SJSA1 (cell line): Measurements from ENCODE around the gene RASSF3. TPM values are rescaled to one million over a fixed set of nuclear protein-coding genes. Genes with fewer than 3 reads are reported as not detected.

ENCODE experiments used
- DNase-seq, 2 experiments: peaks; one replicate each; pipeline ENCODE4 v3.0.0-alpha.2; 2015 to 2020; ENCODE audit warnings: low spot score in 2 of 2, low read depth in 1 of 2
- H3K27ac ChIP-seq: fragments of 250-450 bp; sonication (Bioruptor Pico); 2 replicates; pipeline ENCODE4 v1.5.1; 2020; ENCODE audit warnings: mild to moderate bottlenecking, moderate library complexity
- H3K27me3 ChIP-seq: fragments of 250-450 bp; sonication (Bioruptor Pico); replicated peaks from 2 replicates; pipeline ENCODE4 v1.5.1; 2020; ENCODE audit warnings: mild to moderate bottlenecking, moderate library complexity
- H3K36me3 ChIP-seq: fragments of 250-450 bp; sonication (Bioruptor Pico); 2 replicates; pipeline ENCODE4 v1.5.1; 2020; ENCODE audit warnings: mild to moderate bottlenecking
- H3K4me1 ChIP-seq: fragments of 250-450 bp; sonication (Bioruptor Pico); replicated peaks from 2 replicates; pipeline ENCODE4 v1.6.1; 2021; ENCODE audit warnings: mild to moderate bottlenecking
- H3K4me3 ChIP-seq: fragments of 250-450 bp; sonication (Bioruptor Pico); 2 replicates; pipeline ENCODE4 v1.5.1; 2020; ENCODE audit warnings: mild to moderate bottlenecking
- H3K9me3 ChIP-seq: fragments of 250-450 bp; sonication (Bioruptor Pico); replicated peaks from 2 replicates; pipeline ENCODE4 v1.5.1; 2020; ENCODE audit warnings: mild to moderate bottlenecking
- total RNA-seq: library from RNA; depleted of rRNA; stranded (reverse); fragments of >200 nt; shearing (Covaris generic); gene quantifications from 2 replicates; pipeline ENCODE4 v1.2.3, GENCODE V29; 2014

RASSF3 gene
- total RNA-seq, 1 experiment from 2014 or later: 13.7 TPM

DNA sequence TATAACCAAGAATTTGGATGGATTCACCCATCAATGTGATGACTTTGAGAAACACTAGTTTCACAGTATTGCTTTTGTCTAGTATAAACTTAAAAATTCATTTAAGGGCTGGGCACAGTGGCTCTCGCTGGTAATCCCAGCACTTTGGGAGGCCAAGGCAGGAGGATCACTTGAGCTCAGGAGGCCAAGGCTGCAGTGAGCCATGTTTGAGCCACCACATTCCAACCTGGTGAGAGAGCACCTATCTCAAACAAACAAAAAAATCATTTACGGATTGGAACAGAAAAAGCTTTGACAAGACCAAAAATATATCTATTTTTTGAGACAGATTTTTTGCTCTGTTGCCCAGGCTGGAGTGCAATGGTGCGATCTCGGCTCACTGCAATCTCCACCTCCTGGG lies 121.4 kb downstream of the RASSF3 start:
- H3K27ac ChIP-seq: no peak overlapping the region
- peaks cover 10% of the 10 kb centered on the region for H3K36me3 ChIP-seq
- H3K9me3 ChIP-seq: no peaks in the 10 kb centered on the region
- H3K4me1 ChIP-seq: no peaks in the 10 kb centered on the region
- no peaks in the 10 kb centered on the region for H3K27me3 ChIP-seq
- no peak for DNase-seq
- H3K4me3 ChIP-seq: no peak overlapping the region

DNA sequence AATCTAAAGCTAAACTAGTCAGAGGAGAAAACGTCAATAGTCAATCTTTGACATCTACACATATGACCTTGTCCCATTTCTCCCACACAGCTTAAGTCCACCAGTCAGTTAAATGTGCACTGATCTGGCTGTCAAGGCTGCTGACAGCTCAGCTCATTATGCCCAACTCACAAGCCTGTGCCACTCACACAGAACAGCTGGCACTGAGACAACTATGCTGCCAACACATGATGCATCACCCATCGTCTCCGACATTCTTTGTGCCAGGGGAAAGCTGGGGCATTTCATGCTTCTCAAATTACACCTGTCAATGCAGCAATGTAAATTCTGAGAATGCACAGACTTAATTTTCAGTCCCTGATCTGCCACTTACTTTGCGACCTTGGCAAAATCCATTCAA lies 123.6 kb downstream of the RASSF3 start:
- no peak overlapping the region for H3K27ac ChIP-seq
- H3K4me1 ChIP-seq: no peaks in the 10 kb centered on the region
- no peaks in the 10 kb centered on the region for H3K27me3 ChIP-seq
- H3K36me3 ChIP-seq: peaks cover 23% of the 10 kb centered on the region
- H3K9me3 ChIP-seq: no peaks in the 10 kb centered on the region
- DNase-seq: no peak
- H3K4me3 ChIP-seq: no peak overlapping the region

DNA sequence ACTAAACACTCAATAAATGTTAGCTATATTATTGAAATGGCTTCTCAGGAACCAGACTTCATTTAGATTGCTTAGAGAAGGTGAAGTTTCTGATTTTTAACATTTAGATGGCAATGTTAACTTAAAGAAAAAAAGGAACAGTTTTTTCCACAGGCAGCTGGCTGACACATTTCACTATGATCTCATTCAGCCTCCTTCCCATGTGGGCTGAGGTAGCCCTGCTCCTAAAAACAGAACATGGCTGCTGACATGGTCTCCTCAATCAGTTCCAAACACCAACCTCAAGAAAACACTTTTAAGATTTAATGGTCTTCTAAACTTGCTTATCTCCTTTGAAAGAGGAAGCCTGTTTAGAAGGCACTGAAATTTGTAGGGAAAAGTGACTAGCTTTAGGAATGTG lies 125.1 kb downstream of the RASSF3 start:
- H3K36me3 ChIP-seq: peaks cover 35% of the 10 kb centered on the region
- no peak overlapping the region for H3K27ac ChIP-seq
- no peak for DNase-seq

DNA sequence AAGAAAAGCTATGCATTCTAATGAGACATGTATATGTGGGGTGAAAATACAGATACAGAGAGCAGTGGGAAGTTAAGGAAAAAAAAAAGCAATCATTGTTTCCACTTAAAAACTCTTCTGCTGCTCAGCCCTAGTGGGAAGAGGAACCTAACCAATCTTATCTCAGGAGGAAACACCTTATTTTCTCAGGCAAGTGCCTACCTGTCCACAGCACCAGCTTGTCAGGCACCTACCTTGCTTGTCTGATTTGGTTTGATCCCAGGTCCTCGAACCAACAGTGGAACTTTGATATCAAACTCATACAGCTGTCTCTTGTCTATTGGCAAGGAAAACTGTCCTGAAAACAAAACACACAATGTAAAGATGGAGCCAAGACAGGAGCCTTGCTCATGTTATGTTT lies 126.5 kb downstream of the RASSF3 start:
- Histone ChIP-seq H3K27ac (no peak overlapping the region), H3K4me1 (no peaks in the 10 kb centered on the region), H3K36me3 (peaks cover 38% of the 10 kb centered on the region), H3K27me3 (no peaks in the 10 kb centered on the region), H3K9me3 (no peaks in the 10 kb centered on the region), H3K4me3 (no peak overlapping the region)
- DNase-seq: no peak

More for the DNA sequence above, 125.1 kb downstream of the RASSF3 start:
- Histone ChIP-seq H3K4me1 (no peaks in the 10 kb centered on the region), H3K27me3 (no peaks in the 10 kb centered on the region), H3K4me3 (no peak overlapping the region), H3K9me3 (no peaks in the 10 kb centered on the region)

DNA sequence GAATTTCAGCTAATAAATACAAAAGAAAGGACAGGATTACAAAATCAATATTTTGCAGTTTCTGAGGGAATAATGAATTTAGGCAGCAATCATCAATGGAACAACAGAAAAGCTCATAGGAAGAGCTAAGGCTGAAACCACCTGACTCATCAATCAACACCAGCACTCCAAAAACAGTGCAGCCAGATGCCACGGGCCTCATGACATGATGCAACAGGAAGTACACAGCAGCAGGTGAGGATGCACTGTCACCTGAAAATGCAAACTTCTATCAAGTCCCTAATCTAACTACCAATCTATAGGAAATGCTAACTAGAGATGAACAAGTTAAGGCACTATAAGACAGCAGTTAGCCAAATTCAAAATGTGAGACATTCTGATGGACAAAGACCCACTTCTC lies 127.2 kb downstream of the RASSF3 start:
- Histone ChIP-seq H3K36me3 (peaks cover 42% of the 10 kb centered on the region), H3K4me1 (no peaks in the 10 kb centered on the region), H3K9me3 (no peaks in the 10 kb centered on the region), H3K27me3 (no peaks in the 10 kb centered on the region), H3K27ac (no peak overlapping the region), H3K4me3 (no peak overlapping the region)
- DNase-seq: no peak

DNA sequence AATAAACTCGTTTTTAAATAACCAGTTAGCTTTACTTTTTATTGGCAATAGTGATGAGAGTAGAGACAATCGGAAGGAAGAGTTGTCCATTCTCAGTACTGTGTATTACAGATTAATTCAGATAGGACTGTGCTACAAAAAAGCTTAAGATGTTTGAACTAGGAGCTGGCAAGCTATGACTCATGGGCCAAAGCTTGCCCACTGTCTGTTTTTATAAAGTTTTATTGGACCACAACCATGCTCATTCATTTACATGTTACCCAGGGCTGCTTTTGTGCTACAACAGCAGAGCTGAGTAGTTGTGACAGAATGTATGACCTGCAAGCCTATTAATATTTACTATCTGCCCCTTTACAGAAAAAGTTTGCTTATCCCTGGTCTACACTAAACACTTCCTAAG lies 129.5 kb downstream of the RASSF3 start:
- H3K4me3 ChIP-seq: no peak overlapping the region
- no peaks in the 10 kb centered on the region for H3K9me3 ChIP-seq
- no peaks in the 10 kb centered on the region for H3K27me3 ChIP-seq
- peaks cover 2% of the 10 kb centered on the region; the same call in 1 of the 2 replicates for H3K4me1 ChIP-seq
- no peak overlapping the region for H3K27ac ChIP-seq
- peaks cover 65% of the 10 kb centered on the region for H3K36me3 ChIP-seq
- no peak for DNase-seq

DNA sequence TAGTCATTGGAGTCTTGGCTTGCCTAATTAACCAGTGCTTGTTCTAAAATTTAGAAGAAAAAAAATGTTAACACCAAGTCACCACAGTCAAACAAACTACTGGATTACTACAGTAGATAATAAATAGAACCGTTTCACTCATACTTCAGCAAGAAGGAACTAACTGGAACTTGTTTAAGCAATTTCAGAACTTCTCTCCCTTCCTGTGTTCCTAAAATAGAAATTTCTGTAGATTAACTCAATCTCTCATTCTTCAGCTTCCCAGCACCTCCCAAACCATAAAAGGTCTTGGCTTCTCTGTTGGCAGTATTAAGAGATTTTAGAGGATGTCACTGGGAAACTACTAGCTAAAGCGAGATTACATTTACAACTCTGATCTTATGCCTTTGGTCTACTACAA lies 130.4 kb downstream of the RASSF3 start:
- Histone ChIP-seq H3K27me3 (no peaks in the 10 kb centered on the region), H3K4me3 (no peak overlapping the region), H3K36me3 (peaks cover 71% of the 10 kb centered on the region), H3K4me1 (peaks cover 4% of the 10 kb centered on the region; the same call in 1 of the 2 replicates), H3K27ac (no peak overlapping the region), H3K9me3 (no peaks in the 10 kb centered on the region)
- DNase-seq: no peak

DNA sequence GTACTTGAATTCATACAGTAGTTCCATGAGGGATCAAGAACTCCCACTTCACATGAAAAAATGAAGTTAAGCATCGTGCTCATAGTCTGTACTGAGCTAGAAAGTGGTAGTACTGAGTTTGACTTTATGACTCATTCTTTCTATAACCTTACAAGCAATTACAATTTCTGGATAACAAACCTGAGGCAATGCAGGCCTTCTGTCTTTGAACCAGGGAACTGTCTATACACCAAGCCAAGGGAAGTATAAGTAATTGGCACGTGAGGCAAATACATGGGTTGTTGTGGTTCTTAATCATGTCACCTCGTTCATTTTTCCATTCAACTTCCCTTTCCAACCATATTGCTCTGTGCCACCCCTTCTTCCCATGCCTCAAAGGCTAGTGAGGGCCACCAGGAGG lies 132.1 kb downstream of the RASSF3 start:
- Histone ChIP-seq H3K4me3 (no peak overlapping the region), H3K27me3 (no peaks in the 10 kb centered on the region), H3K9me3 (no peaks in the 10 kb centered on the region), H3K36me3 (peaks cover 63% of the 10 kb centered on the region), H3K4me1 (peaks cover 4% of the 10 kb centered on the region), H3K27ac (no peak overlapping the region)
- no peak for DNase-seq

DNA sequence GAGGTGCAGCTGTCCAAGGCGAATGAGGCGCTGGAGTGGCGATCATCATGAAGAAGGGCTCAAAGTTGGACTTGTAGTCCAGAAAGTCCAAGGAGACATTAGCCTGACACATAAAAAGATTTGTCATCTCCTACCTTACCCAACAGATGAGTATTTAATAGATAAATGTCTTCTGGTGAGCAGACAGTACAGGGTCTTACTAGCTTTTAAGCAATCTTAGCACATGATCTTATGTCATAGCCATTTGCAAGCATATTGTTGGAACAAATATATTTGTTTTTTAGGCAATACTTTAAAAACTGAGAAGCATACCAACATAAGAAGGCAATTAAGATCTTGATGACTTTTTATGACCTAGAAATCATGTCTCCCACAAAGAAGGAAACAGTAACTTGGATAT lies 132.9 kb downstream of the RASSF3 start:
- no peak overlapping the region for H3K27ac ChIP-seq
- H3K27me3 ChIP-seq: no peaks in the 10 kb centered on the region
- peaks cover 4% of the 10 kb centered on the region for H3K4me1 ChIP-seq
- H3K4me3 ChIP-seq: no peak overlapping the region
- DNase-seq: no peak
- H3K9me3 ChIP-seq: no peaks in the 10 kb centered on the region
- H3K36me3 ChIP-seq: peaks cover 60% of the 10 kb centered on the region

DNA sequence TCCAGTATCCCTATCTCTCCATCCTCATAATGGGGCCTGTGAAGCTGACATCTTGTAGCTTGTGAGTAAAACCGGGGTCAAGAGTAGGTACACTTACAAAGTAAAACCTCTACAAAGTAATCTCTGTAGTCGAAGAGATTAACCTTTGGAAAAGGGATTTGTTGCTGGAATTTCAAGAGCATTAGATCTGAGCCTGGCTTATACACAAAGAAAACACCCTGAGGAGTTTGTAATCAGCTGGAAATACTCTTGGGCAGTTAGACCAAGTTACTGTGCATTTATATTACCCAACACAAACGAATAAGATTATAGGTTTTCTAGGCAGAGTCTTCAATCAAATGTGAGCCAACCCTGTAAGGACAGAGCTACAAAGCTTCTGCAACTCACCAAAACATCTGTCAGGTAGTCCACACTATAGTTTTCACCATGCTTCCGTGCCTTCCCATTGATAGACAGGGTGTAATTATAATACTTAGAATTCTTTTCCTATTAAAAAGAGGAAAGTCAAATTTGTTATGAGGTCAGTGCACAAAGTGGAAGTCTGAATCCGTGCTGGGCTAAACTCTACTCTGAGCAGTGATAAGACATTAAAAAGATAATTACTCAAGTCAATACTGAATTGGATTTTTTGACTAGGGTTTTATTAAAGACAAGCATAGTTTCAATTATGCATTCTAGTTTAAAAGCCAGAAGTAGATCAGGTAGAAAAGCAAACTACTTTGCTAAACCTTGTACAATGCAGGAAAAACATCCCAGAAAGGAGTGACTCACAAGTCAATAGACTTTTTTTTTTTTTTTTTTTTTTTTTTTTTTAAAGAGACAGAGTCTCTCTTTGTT lies 134.3 kb downstream of the RASSF3 start:
- Histone ChIP-seq H3K27me3 (no peaks in the 10 kb centered on the region), H3K9me3 (no peaks in the 10 kb centered on the region), H3K4me1 (peaks cover 4% of the 10 kb centered on the region), H3K4me3 (no peak overlapping the region), H3K27ac (no peak overlapping the region), H3K36me3 (peaks cover 49% of the 10 kb centered on the region)
- no peak for DNase-seq

DNA sequence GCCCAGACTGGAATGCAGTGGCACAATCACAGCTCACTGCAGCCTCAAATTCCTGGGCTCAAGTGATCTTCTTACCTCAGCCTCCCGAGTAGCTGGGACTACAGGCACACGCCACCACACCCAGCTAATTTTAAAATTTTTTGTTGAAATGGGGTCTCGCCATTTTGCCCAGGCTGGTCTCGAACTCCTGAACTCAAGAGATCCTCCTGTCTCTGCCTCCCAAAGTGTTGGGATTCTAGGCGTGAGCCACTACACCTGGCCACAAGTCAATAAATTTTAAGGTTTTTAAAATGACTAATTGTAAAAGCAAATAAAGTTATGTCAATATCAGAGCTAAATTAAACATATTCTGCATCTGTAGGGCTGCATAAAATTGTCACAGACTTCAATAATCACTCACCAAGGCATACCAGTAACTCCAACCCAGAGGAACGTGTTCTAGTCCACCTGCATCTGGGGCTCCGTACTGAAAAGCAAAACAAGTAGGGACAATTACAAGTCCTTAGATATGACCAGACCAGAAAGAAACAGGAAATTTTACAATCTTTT lies 135.0 kb downstream of the RASSF3 start:
- Histone ChIP-seq H3K4me3 (no peak overlapping the region), H3K9me3 (no peaks in the 10 kb centered on the region), H3K27ac (no peak overlapping the region), H3K4me1 (peaks cover 4% of the 10 kb centered on the region), H3K36me3 (peaks cover 42% of the 10 kb centered on the region), H3K27me3 (no peaks in the 10 kb centered on the region)
- DNase-seq: no peak

DNA sequence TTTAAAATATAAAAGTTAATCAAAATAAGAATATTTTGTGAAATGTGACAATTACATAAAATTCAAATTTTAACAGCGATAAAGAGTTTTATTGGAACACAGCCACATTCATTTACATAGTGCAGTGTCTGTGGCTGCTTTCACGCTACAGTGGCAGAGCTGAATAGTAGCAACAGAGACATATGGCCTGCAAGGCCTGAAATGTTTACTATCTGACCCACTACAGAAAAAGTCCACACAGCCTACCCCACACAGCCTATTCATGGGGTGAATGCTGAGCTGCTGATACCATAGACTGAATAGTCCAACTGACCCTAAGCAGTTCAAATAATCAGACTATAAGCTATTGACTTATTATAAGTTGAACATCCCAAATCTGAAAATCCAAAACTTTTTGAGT lies 135.7 kb downstream of the RASSF3 start:
- H3K36me3 ChIP-seq: peaks cover 42% of the 10 kb centered on the region
- peaks cover 4% of the 10 kb centered on the region for H3K4me1 ChIP-seq
- H3K27ac ChIP-seq: no peak overlapping the region

DNA sequence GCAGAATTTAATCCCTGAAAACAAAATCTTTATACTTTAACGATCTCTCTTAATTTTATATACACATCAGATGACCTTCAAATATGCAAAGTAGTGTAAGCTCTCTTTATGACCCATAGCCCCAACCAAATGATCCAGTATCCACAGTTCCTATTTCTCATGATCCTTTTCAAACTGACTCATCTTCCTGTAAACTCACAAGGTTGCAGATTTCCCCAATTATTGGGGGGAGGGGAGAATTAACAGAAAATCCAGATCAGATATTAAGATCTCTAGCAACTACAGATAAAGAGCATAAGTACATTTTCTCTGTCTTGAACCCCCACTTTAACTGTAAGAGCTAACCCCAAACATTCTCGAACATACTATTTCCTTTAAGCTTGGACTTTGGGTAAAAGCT lies 136.4 kb downstream of the RASSF3 start:
- H3K36me3 ChIP-seq: peaks cover 42% of the 10 kb centered on the region
- no peaks in the 10 kb centered on the region for H3K9me3 ChIP-seq
- H3K4me1 ChIP-seq: peaks cover 4% of the 10 kb centered on the region
- H3K27ac ChIP-seq: no peak overlapping the region
- no peak overlapping the region for H3K4me3 ChIP-seq
- DNase-seq: no peak
- no peaks in the 10 kb centered on the region for H3K27me3 ChIP-seq

More for the DNA sequence above, 135.7 kb downstream of the RASSF3 start:
- Histone ChIP-seq H3K27me3 (no peaks in the 10 kb centered on the region), H3K4me3 (no peak overlapping the region), H3K9me3 (no peaks in the 10 kb centered on the region)
- no peak for DNase-seq
